ENCODE measurements around the gene ZNF785.

ZNF785 gene

DNA sequence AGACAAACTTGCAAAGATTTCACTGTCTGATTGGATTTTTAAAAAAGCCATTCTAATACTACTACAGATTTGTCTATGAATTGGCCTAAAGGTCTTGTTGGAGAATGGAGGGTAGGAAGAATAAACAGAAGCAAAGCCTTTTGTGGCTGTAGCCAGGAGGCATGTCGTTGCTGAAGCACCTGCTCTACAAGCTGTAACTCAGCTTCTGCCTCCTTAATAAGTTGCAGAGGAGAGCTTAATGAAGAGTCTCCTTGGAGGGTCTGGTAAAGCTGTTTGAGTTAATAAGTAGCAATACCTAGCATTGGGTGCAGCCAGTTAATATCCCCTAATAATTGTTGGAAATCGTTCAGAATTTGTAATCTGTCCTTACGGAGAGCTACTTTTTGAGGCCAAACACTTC, 34.7 kb upstream of the ZNF785 start:
- FAIRE-seq = no peak
- no peak for DNase-seq (ENCODE audit: insufficient read length, low spot score)

DNA sequence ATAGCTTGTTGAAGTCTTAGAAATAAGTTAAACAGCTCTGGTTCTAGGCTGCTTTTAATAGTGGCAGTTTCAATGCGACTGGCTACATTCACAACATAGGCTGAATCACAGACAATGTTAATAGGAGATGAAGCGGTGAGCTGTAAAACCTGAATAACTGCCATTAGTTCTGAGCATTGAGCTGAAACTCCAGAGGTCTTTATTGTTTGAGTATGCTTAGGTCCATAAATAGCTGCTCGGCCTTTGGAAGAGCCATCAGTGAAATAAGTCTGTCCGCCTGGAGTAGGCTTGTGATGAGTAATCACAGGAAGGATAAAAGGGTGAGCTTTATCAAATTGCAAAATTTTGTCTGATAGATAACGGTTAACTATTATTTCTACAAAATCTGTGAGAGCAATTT, 34.1 kb upstream of the ZNF785 start:
- DNase-seq (ENCODE audit: insufficient read length, low spot score) = no peak
- TF ChIP-seq PAX5 (IDR thresholded peaks at IDR 0.05; ENCODE audit: insufficient read depth, low read length, severe bottlenecking) = no peak
- FAIRE-seq = no peak

More for the DNA sequence above, 34.7 kb upstream of the ZNF785 start:
- TF ChIP-seq POLR2AphosphoS5 (IDR thresholded peaks at IDR 0.05; ENCODE audit: low read depth, low read length) (no peak), SPI1 (IDR thresholded peaks at IDR 0.05; ENCODE audit: low read depth, low read length) (no peak), TAF1 (IDR thresholded peaks at IDR 0.05; ENCODE audit: low read depth, low read length) (no peak), POU2F2 (IDR thresholded peaks at IDR 0.05; ENCODE audit: low read depth, low read length) (no peak), PAX5 (IDR thresholded peaks at IDR 0.05; ENCODE audit: insufficient read depth, low read length, severe bottlenecking) (no peak), POLR2A (IDR thresholded peaks at IDR 0.05; ENCODE audit: low read depth, low read length) (no peak)

DNA sequence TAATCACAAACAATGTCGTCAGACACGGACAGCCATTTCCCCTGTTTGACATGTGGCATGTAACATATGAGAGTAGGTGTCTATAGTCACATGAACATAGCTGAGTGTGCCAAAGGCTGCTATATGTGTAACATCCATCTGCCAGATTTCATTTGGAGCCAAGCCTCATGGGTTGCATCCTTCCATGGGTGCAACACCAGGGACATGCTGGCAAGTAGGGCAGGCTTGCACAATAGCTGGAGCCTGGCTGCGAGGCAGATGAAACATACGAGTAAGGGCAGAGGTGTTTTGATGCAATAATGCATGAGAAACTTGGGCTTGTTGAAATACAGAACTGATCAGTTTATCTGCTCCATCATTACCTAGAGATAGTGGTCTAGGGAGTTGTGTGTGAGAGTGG, 33.7 kb upstream of the ZNF785 start:
- TF ChIP-seq TAF1 (IDR thresholded peaks at IDR 0.05; ENCODE audit: low read depth, low read length) (no peak), PAX5 (IDR thresholded peaks at IDR 0.05; ENCODE audit: insufficient read depth, low read length, severe bottlenecking) (no peak), POLR2AphosphoS5 (IDR thresholded peaks at IDR 0.05; ENCODE audit: low read depth, low read length) (no peak), SPI1 (IDR thresholded peaks at IDR 0.05; ENCODE audit: low read depth, low read length) (no peak), POLR2A (IDR thresholded peaks at IDR 0.05; ENCODE audit: low read depth, low read length) (no peak), POU2F2 (IDR thresholded peaks at IDR 0.05; ENCODE audit: low read depth, low read length) (no peak)
- FAIRE-seq = no peak
- DNase-seq (ENCODE audit: insufficient read length, low spot score) = no peak

DNA sequence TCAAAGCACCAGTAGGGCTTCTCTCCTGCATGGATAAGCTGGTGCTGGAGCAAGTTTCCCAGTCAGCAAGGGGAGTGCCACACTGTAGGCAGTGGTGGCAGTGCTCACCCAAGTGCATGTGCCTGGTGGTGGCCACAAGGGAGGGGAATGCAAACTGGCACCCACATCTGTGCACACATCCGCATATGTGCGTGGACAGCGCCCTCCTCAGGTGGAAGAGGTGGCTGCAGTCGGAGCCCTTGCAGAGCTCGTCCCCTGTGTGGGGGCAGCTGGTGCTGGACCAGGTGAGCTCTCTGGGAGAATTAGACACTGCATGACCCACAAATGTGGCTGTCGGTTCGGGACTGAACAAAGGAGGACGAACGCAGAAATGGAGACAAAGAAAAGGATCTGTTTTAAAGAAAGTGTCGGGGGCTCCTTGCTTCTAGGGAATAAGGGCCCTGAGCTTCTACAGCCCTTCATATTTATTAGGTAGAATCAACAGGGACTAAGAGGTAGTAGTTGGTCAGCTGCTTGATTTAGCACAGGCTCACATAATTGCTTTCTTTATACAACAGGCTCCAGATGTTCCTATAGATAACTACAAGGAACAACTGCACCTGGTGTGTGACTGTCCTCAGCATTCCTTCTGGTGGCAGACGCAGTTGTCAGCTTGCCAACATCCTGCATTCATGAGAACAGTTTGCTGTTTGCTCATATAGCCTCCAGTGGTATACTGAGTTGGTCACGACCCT, 30.0 kb upstream of the ZNF785 start:
- no peak for DNase-seq (ENCODE audit: insufficient read length, low spot score)
- FAIRE-seq = peak; percentile 74

DNA sequence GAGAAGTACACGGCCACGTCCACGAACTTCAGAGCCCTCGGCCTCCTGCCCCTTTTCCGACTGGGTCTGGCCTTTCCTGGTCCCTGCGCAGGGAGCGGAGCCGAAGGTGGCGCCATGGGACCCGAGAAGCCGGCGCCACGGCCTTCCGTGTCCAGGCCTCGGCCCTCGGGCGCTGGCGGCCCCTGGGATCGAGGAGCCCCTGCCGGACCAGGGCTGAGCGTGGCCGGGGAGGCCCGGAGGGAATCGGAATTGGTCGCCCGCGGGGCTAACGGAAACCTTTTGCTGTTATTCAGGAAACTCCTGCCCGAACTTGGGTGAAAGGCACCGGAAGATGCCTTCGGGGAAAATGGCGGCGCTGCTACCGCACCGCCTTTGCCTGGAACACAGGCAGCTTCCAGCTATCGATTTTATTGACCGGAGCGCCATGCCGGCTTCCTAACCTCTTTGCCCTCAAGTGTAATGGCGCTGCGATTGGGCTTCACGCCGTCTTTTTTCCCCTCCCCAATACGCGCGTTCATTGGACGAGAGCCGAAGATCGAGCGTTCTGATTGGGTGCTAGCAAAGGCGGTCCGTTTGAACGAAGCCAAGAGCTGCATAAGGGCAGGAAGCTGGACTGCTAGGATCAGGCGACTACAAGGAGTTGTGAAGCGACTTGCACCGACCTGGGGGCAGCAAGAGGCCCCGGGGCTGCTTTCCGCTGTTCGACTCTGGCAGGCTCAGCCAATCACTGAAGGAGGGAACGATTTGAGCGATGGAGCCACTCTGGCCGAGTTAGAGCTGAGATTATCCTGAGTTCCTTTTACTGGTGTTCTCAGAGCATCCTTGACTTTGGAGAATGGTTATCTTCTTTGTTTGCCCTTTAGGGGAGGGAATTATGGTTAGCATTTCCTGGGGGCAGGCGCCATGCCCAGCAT, 24.7 kb upstream of the ZNF785 start, which contains the start of gene ZNF689:
Gene ZNF689 (minus strand): TSS at position 464 of the 914 bp plus-strand sequence. CDS start 348 bp downstream, at position 116.
- TF ChIP-seq SPI1 (IDR thresholded peaks at IDR 0.05; ENCODE audit: low read depth, low read length) (no peak), PAX5 (IDR thresholded peaks at IDR 0.05; ENCODE audit: insufficient read depth, low read length, severe bottlenecking) (no peak), TAF1 (IDR thresholded peaks at IDR 0.05; ENCODE audit: low read depth, low read length) (peak; percentile 94), POLR2A (IDR thresholded peaks at IDR 0.05; ENCODE audit: low read depth, low read length) (peak; percentile 74), POU2F2 (IDR thresholded peaks at IDR 0.05; ENCODE audit: low read depth, low read length) (peak; percentile 45; the same call in 1 of the 2 replicates), POLR2AphosphoS5 (IDR thresholded peaks at IDR 0.05; ENCODE audit: low read depth, low read length) (peak; percentile 63)
- DNase-seq (ENCODE audit: insufficient read length, low spot score) (peak; percentile 89), FAIRE-seq (peak; percentile 90)

More for the DNA sequence above, 30.0 kb upstream of the ZNF785 start:
- TF ChIP-seq POLR2A (IDR thresholded peaks at IDR 0.05; ENCODE audit: low read depth, low read length) (no peak), PAX5 (IDR thresholded peaks at IDR 0.05; ENCODE audit: insufficient read depth, low read length, severe bottlenecking) (no peak), TAF1 (IDR thresholded peaks at IDR 0.05; ENCODE audit: low read depth, low read length) (no peak), POU2F2 (IDR thresholded peaks at IDR 0.05; ENCODE audit: low read depth, low read length) (no peak), POLR2AphosphoS5 (IDR thresholded peaks at IDR 0.05; ENCODE audit: low read depth, low read length) (no peak), SPI1 (IDR thresholded peaks at IDR 0.05; ENCODE audit: low read depth, low read length) (no peak)

DNA sequence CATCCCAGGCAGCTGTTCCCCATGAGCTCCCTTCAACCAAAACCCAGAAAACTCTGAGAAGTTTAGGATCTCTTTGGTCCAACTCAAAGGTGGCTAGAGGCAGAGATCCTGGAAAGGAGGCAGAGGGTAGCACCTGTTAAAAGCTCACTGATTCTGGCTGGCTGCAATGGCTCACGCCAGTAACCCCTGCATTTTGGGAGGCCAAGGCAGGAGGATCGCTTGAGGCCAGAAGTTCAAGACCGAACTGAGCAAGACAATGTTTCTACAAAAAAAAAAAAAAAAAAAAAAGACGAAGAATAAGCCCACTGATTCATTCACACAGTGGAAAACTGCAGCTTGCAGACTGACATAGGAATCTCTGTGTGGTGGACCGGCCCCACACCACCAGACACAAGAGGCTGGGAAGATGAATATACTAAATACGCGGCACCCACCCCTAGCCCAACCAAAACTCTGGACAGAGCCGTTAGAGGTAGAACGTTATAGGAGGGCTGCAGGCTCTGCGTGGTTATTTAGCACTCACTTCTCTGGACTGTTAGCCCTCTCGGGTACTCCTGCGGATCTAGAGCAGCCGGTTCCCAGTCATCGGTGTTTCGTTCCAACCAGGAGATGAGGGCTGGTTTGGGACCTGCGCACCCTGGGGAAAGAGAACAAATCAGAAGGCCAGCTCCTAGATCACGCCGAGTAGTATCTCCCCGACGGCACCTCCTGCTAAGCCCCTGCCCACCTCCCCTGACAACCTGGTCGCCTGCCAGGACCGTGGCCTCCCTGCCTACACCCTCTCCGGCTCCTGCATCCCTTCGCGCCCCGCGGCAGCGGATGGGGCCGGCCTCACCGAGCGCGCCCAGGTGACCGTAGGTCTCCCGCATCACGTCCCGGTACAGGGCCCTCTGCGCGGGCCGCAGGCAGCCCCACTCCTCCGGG, 23.8 kb upstream of the ZNF785 start:
- FAIRE-seq = no peak
- DNase-seq (ENCODE audit: insufficient read length, low spot score) = peak; percentile 56
- 0 out of 2 replicates have a peak, but pooled peaks have one; percentile 2 for TF ChIP-seq POLR2A (IDR thresholded peaks at IDR 0.05; ENCODE audit: low read depth, low read length)
- no peak for TF ChIP-seq PAX5 (IDR thresholded peaks at IDR 0.05; ENCODE audit: insufficient read depth, low read length, severe bottlenecking)
- no peak for TF ChIP-seq POU2F2 (IDR thresholded peaks at IDR 0.05; ENCODE audit: low read depth, low read length)

DNA sequence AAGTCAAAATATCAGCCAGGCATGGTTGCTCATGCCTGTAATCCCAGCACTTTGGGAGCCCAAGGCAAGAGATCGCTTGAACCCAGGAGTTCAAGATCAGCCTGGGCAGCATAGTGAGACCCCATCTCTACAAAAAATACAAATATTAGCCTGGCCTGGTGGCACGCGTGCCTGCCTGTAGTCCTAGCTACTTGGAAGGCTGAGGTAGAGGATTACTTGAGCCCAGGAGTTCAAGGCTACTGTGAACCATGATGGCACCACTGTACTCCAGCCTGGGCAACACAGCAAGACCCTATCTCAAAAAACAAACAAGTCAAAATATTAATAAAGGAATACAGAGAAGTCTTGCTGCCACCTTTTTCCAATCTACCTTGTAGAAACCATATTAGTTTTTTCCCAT, 20.5 kb upstream of the ZNF785 start:
- FAIRE-seq (no peak), DNase-seq (ENCODE audit: insufficient read length, low spot score) (no peak)
- no peak for TF ChIP-seq SPI1 (IDR thresholded peaks at IDR 0.05; ENCODE audit: low read depth, low read length)
- TF ChIP-seq TAF1 (IDR thresholded peaks at IDR 0.05; ENCODE audit: low read depth, low read length) = no peak
- no peak for TF ChIP-seq POLR2AphosphoS5 (IDR thresholded peaks at IDR 0.05; ENCODE audit: low read depth, low read length)
- TF ChIP-seq POU2F2 (IDR thresholded peaks at IDR 0.05; ENCODE audit: low read depth, low read length) = no peak
- TF ChIP-seq POLR2A (IDR thresholded peaks at IDR 0.05; ENCODE audit: low read depth, low read length) = no peak
- no peak for TF ChIP-seq PAX5 (IDR thresholded peaks at IDR 0.05; ENCODE audit: insufficient read depth, low read length, severe bottlenecking)

DNA sequence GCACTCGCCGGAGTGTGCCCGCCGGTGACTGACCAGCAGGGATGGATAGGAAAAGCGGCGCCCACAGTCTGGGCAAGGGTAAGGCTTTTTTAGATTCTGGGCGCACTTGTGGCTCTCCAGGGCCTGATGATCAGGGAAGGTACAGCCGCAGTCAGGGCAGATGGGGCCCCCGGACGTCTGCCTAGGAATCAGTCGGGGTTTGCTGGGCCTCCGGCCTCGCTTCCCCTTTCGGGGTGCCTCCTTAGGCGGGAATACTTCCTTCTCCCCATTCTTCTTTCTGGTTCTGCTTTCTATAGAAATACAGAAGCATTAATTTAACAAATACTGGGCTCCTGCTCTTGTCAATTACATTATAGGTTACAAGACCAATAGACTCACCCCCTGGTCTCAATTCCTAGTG, 19.7 kb upstream of the ZNF785 start:
- DNase-seq (ENCODE audit: insufficient read length, low spot score) (no peak), FAIRE-seq (no peak)
- TF ChIP-seq POLR2AphosphoS5 (IDR thresholded peaks at IDR 0.05; ENCODE audit: low read depth, low read length) (no peak), SPI1 (IDR thresholded peaks at IDR 0.05; ENCODE audit: low read depth, low read length) (no peak), PAX5 (IDR thresholded peaks at IDR 0.05; ENCODE audit: insufficient read depth, low read length, severe bottlenecking) (no peak), POU2F2 (IDR thresholded peaks at IDR 0.05; ENCODE audit: low read depth, low read length) (no peak)
